ENCODE results near the gene PRPH. TPM values are rescaled to one million over a fixed set of nuclear protein-coding genes. Genes with fewer than 3 reads are reported as not detected.

PRPH gene
- total and polyA plus RNA-seq, 2 of the 13 experiments (the other 11 are each of a cell fraction or from before 2014, with no cell fraction given): 0.12 TPM; not detected in 1

Other genes starting within 250 kb of the PRPH start
- gene KMT2D, start 234.4 kb upstream of the PRPH start, total RNA-seq (2016; rRNA removed; fragmentation: Illumina TruSeq; extraction: Trizol): 10.4 and 25.7 TPM in 2 replicates
- gene KMT2D, start 234.4 kb upstream of the PRPH start, polyA plus RNA-seq (2011; rRNA removed): 8.1 and 8.2 TPM in 2 replicates
- gene RHEBL1, start 225.2 kb upstream of the PRPH start, total RNA-seq (2016; rRNA removed; fragmentation: Illumina TruSeq; extraction: Trizol): 1.4 and 1.6 TPM in 2 replicates
- gene RHEBL1, start 225.2 kb upstream of the PRPH start, polyA plus RNA-seq (2011; rRNA removed): 2.5 and 2.9 TPM in 2 replicates
- not detected in 2 replicates for gene DHH, start 200.3 kb upstream of the PRPH start, total RNA-seq (2016; rRNA removed; fragmentation: Illumina TruSeq; extraction: Trizol)
- not detected in 2 replicates for gene DHH, start 200.3 kb upstream of the PRPH start, polyA plus RNA-seq (2011; rRNA removed)
- gene LMBR1L, start 184.3 kb upstream of the PRPH start, total RNA-seq (2016; rRNA removed; fragmentation: Illumina TruSeq; extraction: Trizol): 7.3 and 12.2 TPM in 2 replicates
- 65.9 and 79.6 TPM in 2 replicates for gene LMBR1L, start 184.3 kb upstream of the PRPH start, polyA plus RNA-seq (2011; rRNA removed)
- gene TUBA1B, start 163.8 kb upstream of the PRPH start, total RNA-seq (2016; rRNA removed; fragmentation: Illumina TruSeq; extraction: Trizol): 1,275 and 1,742 TPM in 2 replicates
- 1,008 and 1,353 TPM in 2 replicates for gene TUBA1B, start 163.8 kb upstream of the PRPH start, polyA plus RNA-seq (2011; rRNA removed)
- 20.7 and 24.4 TPM in 2 replicates for gene TUBA1A, start 106.1 kb upstream of the PRPH start, total RNA-seq (2016; rRNA removed; fragmentation: Illumina TruSeq; extraction: Trizol)
- 24.8 and 35.5 TPM in 2 replicates for gene TUBA1A, start 106.1 kb upstream of the PRPH start, polyA plus RNA-seq (2011; rRNA removed)
- gene TUBA1C, start 30.1 kb upstream of the PRPH start, total RNA-seq (2016; rRNA removed; fragmentation: Illumina TruSeq; extraction: Trizol): 693 and 807 TPM in 2 replicates
- 924 and 1,075 TPM in 2 replicates for gene TUBA1C, start 30.1 kb upstream of the PRPH start, polyA plus RNA-seq (2011; rRNA removed)
- gene TROAP, start 28.1 kb downstream of the PRPH start, total RNA-seq (2016; rRNA removed; fragmentation: Illumina TruSeq; extraction: Trizol): 27.0 and 30.9 TPM in 2 replicates
- 14.8 and 22.5 TPM in 2 replicates for gene TROAP, start 28.1 kb downstream of the PRPH start, polyA plus RNA-seq (2011; rRNA removed)
- gene C1QL4, start 42.0 kb downstream of the PRPH start, total RNA-seq (2016; rRNA removed; fragmentation: Illumina TruSeq; extraction: Trizol): not detected in 2 replicates
- 0.03 TPM in 2 replicates for gene C1QL4, start 42.0 kb downstream of the PRPH start, polyA plus RNA-seq (2011; rRNA removed)
- gene DNAJC22, start 51.7 kb downstream of the PRPH start, total RNA-seq (2016; rRNA removed; fragmentation: Illumina TruSeq; extraction: Trizol): 23.0 and 31.7 TPM in 2 replicates
- 25.2 and 25.3 TPM in 2 replicates for gene DNAJC22, start 51.7 kb downstream of the PRPH start, polyA plus RNA-seq (2011; rRNA removed)
- gene SPATS2, start 72.3 kb downstream of the PRPH start, total RNA-seq (2016; rRNA removed; fragmentation: Illumina TruSeq; extraction: Trizol): 19.3 and 27.2 TPM in 2 replicates
- gene SPATS2, start 72.3 kb downstream of the PRPH start, polyA plus RNA-seq (2011; rRNA removed): 24.9 and 28.1 TPM in 2 replicates
- 0.07 and 0.13 TPM in 2 replicates for gene KCNH3, start 243.9 kb downstream of the PRPH start, total RNA-seq (2016; rRNA removed; fragmentation: Illumina TruSeq; extraction: Trizol)
- gene KCNH3, start 243.9 kb downstream of the PRPH start, polyA plus RNA-seq (2011; rRNA removed): 0.01 and 0.03 TPM in 2 replicates

All from HepG2 (cell line).